Body of pancreas (tissue), 4 donors: ENCODE results near the gene TFDP1.

ENCODE experiments used
- POLR2A ChIP-seq, 3 donors: fragments of 450-650 bp; IDR thresholded peaks; one replicate each; pipeline ENCODE4 v1.6.1; 2016; ENCODE audit warnings: antibody characterized with exemption in 3 of 3, mild to moderate bottlenecking in 2 of 3
- TF ChIP-seq, protein P1 (sequence below), 7 experiments: fragments of 450-650 bp in 4 of 7; fragments of 200-600 bp in 3 of 7; sonication (generic) in 3 of 7; IDR thresholded peaks; one replicate each; pipeline ENCODE4 v1.5.1; 2016 to 2019; ENCODE audit warnings: antibody characterized with exemption in 7 of 7

DNA sequence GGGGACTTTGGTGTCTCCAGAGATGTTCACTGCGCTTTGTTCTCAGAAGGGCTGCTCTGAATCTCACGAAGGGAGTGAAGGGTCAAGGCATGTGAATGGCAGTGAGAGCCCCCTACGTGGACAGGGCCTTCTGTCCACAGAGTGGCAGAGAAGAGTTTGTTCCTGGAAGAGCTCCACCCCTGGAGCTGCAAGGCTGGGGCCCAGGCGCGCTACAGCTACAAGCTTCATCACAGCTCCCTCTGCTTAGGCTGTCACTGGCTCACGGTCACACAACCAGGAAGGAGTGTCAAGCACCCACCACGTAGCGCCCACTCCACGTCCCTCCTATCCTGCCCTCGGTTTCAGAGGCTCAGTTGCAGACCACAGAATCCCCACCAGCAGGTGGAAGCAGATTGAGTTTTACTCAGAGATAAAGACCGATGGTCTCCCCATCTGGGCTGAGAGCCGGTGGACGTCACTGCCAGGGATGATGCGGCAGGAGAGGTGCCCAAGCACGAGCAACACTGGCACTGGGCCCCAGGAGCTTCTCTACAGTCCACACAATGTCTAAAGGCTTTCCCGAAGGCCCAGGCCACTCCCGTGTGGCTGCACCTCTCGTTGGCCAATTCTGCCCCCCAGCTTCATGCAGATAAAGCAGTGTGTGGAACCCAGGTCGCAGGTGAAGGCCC lies 23.0 kb upstream of the TFDP1 start:
- TF ChIP-seq, protein P1, sequence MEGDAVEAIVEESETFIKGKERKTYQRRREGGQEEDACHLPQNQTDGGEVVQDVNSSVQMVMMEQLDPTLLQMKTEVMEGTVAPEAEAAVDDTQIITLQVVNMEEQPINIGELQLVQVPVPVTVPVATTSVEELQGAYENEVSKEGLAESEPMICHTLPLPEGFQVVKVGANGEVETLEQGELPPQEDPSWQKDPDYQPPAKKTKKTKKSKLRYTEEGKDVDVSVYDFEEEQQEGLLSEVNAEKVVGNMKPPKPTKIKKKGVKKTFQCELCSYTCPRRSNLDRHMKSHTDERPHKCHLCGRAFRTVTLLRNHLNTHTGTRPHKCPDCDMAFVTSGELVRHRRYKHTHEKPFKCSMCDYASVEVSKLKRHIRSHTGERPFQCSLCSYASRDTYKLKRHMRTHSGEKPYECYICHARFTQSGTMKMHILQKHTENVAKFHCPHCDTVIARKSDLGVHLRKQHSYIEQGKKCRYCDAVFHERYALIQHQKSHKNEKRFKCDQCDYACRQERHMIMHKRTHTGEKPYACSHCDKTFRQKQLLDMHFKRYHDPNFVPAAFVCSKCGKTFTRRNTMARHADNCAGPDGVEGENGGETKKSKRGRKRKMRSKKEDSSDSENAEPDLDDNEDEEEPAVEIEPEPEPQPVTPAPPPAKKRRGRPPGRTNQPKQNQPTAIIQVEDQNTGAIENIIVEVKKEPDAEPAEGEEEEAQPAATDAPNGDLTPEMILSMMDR (IDR thresholded peaks at IDR 0.05), result no peak
- TF ChIP-seq POLR2A (IDR thresholded peaks at IDR 0.05), result no peak
